Body of pancreas (tissue), 4 donors: ENCODE data around the gene MEAF6. TPM values are rescaled to one million over a fixed set of nuclear protein-coding genes. Genes with fewer than 3 reads are reported as not detected.

Experiments used
- ATAC-seq: fragments of 150-250 bp; one replicate; pipeline ENCODE4 v1.9.1; 2016
- DNase-seq, 4 donors: peaks; one replicate each; pipeline ENCODE4 v3.0.0-alpha.2; 2019
- H3K27ac ChIP-seq, 4 donors: fragments of 200-600 bp; sonication (generic); 1 replicate in 3 of 4; 2 replicates in 1 of 4; pipeline versions ENCODE4 v1.5.1 to v1.6.1; 2016 to 2019; ENCODE audit warnings: mild to moderate bottlenecking in 1 of 4, mixed read lengths in 1 of 4, moderate library complexity in 1 of 4
- H3K27me3 ChIP-seq, 2 donors: fragments of 200-600 bp; sonication (generic); one replicate each; pipeline ENCODE4 v1.6.0; 2016; ENCODE audit warnings: mild to moderate bottlenecking in 1 of 2
- H3K36me3 ChIP-seq, 2 donors: fragments of 200-600 bp; sonication (generic); replicated peaks in 1 of 2; 2 replicates each; pipeline ENCODE4 v1.5.1; 2016; ENCODE audit warnings: low read depth in 2 of 2; ENCODE audit not compliant: insufficient read depth in 1 of 2
- H3K4me1 ChIP-seq: fragments of 200-600 bp; sonication (generic); one replicate; pipeline ENCODE4 v1.6.0; 2016
- H3K4me3 ChIP-seq, 2 donors: fragments of 200-600 bp; sonication (generic); 1 replicate in 1 of 2; 2 replicates in 1 of 2; pipeline ENCODE4 v1.5.1; 2016 to 2019
- H3K9me3 ChIP-seq, 3 donors: fragments of 200-600 bp; sonication (generic); 1 replicate in 2 of 3; 2 replicates in 1 of 3; pipeline ENCODE4 v1.5.1; 2016
- CTCF ChIP-seq, 7 experiments: fragments of 450-650 bp in 4 of 7; fragments of 200-600 bp in 3 of 7; sonication (generic) in 3 of 7; IDR thresholded peaks; one replicate each; pipeline ENCODE4 v1.5.1; 2016 to 2019; ENCODE audit warnings: antibody characterized with exemption in 7 of 7
- POLR2A ChIP-seq, 3 donors: fragments of 450-650 bp; IDR thresholded peaks; one replicate each; pipeline ENCODE4 v1.6.1; 2016; ENCODE audit warnings: antibody characterized with exemption in 3 of 3, mild to moderate bottlenecking in 2 of 3
- WGBS, 2 donors: methylation state at CpG; one replicate each; pipeline ENCODE4 v1.1.5; 2017; 5-methylcytosine and 5-hydroxymethylcytosine counted together
- intact Hi-C: fragments of 100-400 bp; cut with DNase I; formaldehyde crosslinking; loops from one replicate; pipeline ENCODE4 v1.15.1; 2023
- microRNA-seq, 2 donors: library from miRNA; unstranded; fragments of <30 nt; microRNA quantifications; one replicate each; pipeline ENCODE4, GENCODE V29; 2016; ENCODE audit warnings: borderline number of aligned reads in 2 of 2, borderline replicate concordance in 2 of 2
- small RNA-seq: library from RNA; depleted of rRNA; stranded (forward); fragments of <200 nt; gene quantifications from one replicate; pipeline ENCODE3, GENCODE V24; 2016
- total RNA-seq, 2 donors: library from RNA; depleted of rRNA; stranded (reverse); fragments of >200 nt; gene quantifications; one replicate each; pipeline ENCODE4 v1.1.0, GENCODE V29; 2016

MEAF6 gene
- total RNA-seq, 2 donors from 2014 or later: 36.3 to 43.5 TPM

- ATAC-seq: no peak
- 45 to 50% methylated on average over 6 of the region's 6 CpGs for WGBS, 2 donors
Observed at GRCh38 chr1:37446874-37447273, 67.7 kb downstream of the MEAF6 start.

GRCh38 chr1:37442644-37443043, 71.9 kb downstream of the MEAF6 start:
- DNase-seq (no peak), ATAC-seq (no peak)
- Histone ChIP-seq H3K27me3 (no peaks in the 10 kb centered on the region), H3K4me1 (no peaks in the 10 kb centered on the region), H3K4me3 (no peak overlapping the region), H3K27ac (no peak overlapping the region), H3K9me3 (no peaks in the 10 kb centered on the region), H3K36me3 (no peaks in the 10 kb centered on the region)
- 35 to 46% methylated on average over 2 of the region's 2 CpGs for WGBS, 2 donors
- intact Hi-C loops: no loop called here
- TF ChIP-seq CTCF (IDR thresholded peaks at IDR 0.05): no peak
- TF ChIP-seq POLR2A (IDR thresholded peaks at IDR 0.05): no peak

More at GRCh38 chr1:37446874-37447273, 67.7 kb downstream of the MEAF6 start:
- Histone ChIP-seq H3K4me3 (no peak overlapping the region), H3K27ac (no peak overlapping the region), H3K9me3 (no peaks in the 10 kb centered on the region), H3K36me3 (no peaks in the 10 kb centered on the region), H3K27me3 (peaks cover 0 to 4% of the 10 kb centered on the region in 2 donors), H3K4me1 (no peaks in the 10 kb centered on the region)
- intact Hi-C loops: no loop called here
- TF ChIP-seq POLR2A (IDR thresholded peaks at IDR 0.05) (no peak), CTCF (IDR thresholded peaks at IDR 0.05) (no peak)
- no peak for DNase-seq

Small RNA genes lying within 50 kb of the gene (microRNA-seq; reads per million reads assigned to microRNA genes)
- 0 reads per million in 2 donors for gene MIR5581
- 0 to 0.45 reads per million in 2 donors for gene MIR6732

Small RNA genes lying within 50 kb of the gene (small RNA-seq; reads per million reads assigned to genes)
- not detected for gene AL034379.1
- gene MIR5581: not detected

Other genes starting within 250 kb of the MEAF6 start
- gene ZC3H12A, start 40.2 kb downstream of the MEAF6 start, total RNA-seq: 10 to 100 TPM; 12.2 to 31.6 TPM
- 10 to 100 TPM in 1 of 2 donors, 1 to 10 TPM in 1; 7.0 to 33.9 TPM for gene SNIP1, start 39.5 kb upstream of the MEAF6 start, total RNA-seq
- gene DNALI1, start 42.2 kb upstream of the MEAF6 start, total RNA-seq: 10 to 100 TPM; 16.5 to 19.5 TPM
- 10 to 100 TPM; 22.8 to 33.0 TPM for gene GNL2, start 81.2 kb upstream of the MEAF6 start, total RNA-seq
- 1 to 10 TPM in 1 of 2 donors, under 1 TPM in 1; 0.66 to 1.0 TPM for gene RSPO1, start 120.1 kb upstream of the MEAF6 start, total RNA-seq
- gene CDCA8, start 177.8 kb upstream of the MEAF6 start, total RNA-seq: not detected